HG02610 (cell line): ENCODE data around the gene SUN1.
"Not testable (repeated sequence)": the region's sequence is repeated elsewhere in the genome, so short reads cannot be mapped to it uniquely, and the experiment has no call there.

Experiments used
- ATAC-seq: cut with Tn5 transposase; IDR thresholded peaks from one replicate; pipeline ENCODE4 v1.9.1; 2021; ENCODE audit warnings: mild to moderate bottlenecking, moderate library complexity; ENCODE audit not compliant: unreplicated experiment

Gene SUN1

DNA sequence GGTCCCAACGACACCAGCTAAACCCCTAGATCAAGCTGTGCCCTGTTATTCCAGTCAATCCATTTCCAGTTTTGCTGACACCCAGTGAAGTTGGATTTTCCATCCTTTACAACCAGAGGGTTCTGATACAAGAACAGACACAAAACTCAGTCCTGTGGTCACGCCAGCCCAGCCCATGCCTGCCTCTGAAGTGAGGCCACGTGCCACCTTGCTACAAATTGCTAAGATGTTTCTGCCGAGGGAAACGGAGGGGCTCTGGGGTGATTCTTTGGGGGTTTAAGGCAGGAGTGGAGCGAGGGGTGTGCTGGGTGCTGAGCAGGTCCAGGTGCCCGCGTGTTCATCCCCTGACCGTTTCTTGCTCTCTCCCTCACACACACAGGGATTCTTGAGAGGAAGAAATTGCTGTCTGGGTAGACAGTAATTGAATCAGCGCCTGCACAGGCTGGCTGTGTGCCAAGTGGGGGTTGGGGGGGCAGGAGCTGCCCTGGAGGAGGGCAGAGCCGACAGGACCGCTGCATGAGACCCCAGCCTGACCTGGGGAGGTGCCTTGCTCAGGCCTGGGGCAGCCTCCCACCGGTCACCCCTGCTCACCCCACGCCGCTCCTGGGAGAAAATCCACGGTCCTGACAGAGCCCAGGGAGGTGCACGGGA, 84.1 kb downstream of the SUN1 start:
- no peak for ATAC-seq

DNA sequence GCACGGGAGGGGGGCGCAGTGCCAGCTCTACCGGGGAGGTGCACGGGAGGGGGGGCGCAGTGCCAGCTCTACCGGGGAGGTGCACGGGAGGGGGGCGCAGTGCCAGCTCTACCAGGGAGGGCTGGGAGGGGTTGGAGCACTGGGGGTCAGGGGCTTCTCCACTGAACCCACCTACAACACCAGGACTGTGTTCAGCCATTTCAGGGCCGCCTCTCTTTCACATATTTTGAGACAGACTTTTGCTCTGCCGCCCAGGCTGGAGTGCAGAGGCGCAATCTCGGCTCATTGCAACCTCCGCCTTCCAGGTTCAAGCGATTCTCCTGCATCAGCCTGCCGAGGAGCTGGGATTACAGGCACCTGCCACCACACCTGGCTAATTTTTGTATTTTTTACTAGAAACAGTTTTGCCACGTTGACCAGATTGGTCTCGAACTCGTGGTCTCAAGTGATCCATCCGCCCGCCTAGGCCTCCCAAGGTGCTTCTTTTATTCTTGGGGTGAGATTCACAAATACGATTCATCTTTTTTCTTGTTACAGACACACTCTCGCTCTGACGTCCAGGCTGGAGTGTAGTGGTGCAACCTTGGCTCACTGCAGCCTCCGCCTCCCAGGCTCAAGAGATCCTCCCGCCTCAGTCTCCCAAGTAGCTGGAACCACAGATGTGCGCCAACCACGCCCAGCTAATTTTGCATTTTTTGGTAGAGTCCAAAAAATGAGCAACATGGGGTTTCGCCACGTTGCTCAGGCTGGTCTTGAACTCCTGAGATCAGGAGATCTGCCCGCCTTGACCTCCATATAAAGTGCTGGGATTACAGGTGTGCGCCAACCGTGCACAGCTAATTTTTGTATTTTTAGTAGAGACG, 85.2 kb downstream of the SUN1 start:
- no peak for ATAC-seq

DNA sequence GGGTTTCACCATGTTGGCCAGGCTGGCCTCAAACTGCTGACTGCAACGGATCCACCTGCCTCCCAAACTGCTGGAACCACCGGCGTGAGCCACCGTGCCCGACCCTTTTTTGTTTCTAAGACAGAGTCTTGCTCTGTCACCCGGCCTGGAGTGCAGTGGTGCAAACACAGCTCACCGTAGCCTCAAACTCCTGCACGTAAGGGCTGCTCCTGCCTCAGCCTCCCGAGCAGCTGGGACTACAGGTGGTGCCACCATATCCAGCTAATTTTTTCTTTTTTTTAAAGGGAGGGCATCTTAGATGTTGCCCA, 85.8 kb downstream of the SUN1 start:
- ATAC-seq = no peak

DNA sequence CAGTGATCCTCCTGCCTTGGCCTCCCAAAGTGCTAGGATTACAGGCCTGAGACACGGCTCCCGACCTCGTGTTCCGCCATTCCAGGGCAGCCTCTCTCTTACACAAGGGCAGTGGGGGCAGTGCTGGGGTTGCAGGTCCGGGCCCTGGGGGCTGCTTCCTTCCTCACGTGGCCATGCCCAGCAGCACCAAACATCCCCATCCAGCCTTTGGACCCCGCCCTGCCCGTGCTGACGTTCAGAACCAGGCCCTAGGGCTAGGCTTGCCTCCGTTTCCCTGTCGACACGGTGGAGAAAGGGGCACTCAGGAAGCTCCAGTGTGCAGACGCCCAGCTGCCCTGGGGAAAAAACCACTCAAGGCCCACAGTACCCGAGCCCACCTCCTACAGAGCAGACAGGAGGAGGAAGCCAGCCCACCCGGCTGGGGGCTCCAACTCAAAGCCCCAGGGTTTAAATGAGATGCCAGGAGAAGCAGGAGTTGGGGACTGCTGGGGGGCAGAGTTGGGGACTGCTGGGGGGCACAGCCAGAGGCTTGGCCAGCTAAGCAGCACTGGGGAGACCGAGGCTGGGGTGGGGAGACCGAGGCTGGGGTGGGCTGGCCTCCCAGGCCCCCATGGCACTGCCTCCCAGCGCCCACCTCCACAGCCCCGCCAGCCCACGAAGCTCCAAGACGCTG, 86.3 kb downstream of the SUN1 start:
- ATAC-seq = no peak

DNA sequence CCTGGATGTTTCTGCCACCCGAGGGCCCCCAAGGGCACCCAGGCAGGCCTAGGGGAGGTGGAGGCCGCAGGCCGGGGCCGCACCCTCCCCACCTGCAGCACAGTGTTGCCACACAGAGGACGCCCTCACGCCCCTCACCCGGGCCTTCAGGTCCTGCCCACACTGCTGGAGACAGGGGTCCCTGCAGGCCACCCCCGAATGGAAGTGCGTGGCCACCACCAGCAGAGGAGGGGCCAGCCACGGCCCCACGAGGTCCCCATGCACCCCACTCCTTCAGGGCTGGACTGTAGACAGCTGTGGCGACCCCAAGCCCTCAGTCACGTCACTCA, 86.8 kb downstream of the SUN1 start:
- no peak for ATAC-seq

DNA sequence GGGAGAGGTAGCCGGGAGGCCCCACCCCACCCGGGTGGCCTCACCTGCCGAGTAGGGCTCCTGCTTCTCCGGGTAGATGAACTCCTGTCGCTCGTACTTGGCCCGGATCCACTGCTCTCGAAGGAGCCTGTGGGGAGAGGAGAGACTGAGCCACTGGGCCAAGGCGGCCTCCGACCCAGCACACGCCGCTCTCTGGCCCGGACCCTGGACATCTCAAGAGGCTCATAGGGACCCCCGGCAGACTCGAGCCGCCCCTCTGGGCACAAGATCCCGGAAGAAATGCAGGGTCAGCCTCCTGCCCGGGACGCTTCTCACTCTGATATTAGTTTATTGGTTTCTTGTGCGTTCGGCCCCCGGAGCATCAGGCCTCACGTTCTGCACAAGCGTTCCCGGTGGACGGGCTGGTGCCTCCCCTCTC, 87.7 kb downstream of the SUN1 start:
- ATAC-seq = no peak

DNA sequence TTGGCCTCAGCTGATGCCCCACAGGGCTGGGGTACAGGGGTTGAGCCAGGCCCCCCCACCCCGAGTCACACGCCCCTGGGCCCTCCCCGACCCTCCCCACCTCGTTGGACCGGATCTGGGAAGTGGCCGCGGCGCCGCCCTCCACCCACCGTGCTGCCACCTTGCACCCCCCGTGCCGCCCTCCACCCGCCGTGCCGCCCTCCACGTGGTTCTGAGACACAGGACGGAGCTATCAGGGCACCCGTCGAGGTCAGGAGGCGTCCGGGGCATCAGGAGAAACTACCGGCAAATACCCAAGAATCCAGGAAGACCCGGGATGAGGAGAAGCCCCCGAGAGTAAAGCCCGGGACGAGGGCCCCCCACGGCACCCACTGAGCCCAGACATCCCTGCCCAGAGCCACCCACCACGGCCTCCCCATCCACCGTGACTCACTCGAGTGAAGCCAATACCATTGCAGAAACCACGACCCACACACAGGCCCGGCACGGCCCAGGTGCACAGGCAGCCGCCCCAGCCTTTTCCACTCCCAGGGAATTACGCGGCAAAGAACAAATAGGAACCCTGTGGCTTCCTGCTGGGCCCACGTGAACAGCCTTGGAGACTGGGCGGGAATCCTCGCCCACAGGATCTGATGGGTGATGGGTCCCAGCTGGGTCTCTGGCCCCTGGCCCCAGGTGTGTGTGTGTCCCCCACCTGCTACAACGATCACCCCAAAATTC, 88.2 kb downstream of the SUN1 start:
- no peak for ATAC-seq

DNA sequence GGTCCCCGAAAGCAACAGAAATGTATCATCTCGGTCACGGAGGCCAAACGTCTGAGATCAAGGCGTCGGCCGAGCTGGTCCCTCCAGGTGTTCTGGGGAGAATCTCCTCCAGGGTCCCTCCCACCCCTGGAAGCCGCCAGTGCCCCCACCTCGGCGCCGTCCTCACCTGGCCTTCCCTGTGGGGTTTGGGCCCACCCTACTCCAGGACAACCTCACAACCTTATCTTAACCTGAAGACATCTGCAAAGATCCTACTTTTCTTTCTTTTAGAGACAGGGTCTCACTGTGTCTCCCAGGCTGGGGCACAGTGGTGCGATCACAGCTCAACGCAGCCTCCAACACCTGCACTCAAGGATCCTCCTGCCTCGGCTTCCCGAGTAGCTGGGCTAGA, 88.8 kb downstream of the SUN1 start:
- no peak for ATAC-seq

DNA sequence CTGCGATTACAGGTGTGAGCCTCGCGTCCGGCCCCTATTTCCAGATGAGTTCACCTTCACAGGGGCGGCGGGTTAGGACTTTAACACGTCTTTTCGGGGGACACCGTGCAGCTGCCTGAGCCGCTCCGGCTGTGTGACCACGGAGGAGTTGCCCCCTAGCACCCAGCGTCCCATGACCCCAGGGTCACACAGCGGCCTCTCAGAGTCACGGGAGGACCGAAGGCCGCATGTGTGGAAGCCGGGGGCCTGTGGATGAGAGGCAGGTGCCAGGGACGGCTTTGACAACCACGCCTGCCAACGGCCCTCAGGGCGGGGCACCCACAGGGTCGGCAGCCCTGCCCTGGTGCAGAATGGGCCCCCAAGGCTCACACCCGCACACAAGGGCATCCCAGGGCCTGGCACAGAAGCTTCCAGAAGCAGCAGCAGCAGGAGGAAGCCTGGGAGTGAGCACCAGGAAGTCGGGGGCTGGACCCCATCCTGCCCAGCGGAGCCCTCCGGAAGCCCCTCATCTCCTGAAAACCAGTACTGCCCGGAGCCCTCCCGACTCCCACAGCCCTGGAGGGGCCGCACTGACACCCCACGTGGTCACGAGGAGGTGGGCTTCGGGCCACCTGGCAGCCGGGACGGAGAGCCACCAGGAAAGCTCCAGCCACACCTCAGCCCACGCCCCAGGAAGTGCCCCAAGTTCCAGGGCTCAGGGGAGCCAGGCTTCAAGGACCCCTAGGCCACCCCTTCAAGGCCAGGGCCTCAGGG, 89.5 kb downstream of the SUN1 start:
- no peak for ATAC-seq

DNA sequence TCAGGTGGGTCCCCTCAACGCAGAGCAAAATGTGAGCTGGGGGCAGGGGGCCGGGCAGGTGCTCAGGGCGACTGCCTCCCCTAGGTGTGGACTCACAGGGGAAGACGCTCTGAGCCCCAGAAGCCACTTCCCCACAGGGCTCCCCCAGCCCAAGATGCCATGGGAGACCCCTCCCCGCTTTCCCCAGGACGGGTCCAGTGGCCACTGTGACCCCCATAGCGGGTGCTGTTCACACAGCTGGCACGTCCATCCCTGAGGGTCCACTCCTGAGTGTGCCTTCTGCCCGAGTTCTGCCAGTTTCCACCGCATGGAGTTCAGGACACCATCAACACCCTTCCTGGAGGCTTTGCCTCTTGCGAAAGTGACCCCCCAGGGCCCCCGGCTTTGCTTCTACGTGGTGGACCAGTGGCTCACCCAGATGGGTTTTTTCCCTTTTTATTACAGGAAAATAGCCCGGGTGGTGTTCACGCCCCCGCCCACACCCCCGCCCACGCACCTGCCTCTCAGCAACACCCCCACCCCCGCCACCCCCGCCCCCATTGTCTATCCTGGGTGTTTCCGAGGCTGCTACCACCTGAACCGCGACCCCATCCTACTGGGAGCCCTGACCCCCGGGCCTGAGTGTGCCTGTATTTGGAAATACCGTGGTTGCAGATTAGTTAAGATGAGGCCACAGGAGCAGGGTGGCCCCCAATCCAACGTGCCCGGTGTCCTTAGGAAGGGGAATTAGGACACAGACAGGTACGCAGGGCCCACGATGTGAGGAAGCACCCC, 90.2 kb downstream of the SUN1 start:
- no peak for ATAC-seq

DNA sequence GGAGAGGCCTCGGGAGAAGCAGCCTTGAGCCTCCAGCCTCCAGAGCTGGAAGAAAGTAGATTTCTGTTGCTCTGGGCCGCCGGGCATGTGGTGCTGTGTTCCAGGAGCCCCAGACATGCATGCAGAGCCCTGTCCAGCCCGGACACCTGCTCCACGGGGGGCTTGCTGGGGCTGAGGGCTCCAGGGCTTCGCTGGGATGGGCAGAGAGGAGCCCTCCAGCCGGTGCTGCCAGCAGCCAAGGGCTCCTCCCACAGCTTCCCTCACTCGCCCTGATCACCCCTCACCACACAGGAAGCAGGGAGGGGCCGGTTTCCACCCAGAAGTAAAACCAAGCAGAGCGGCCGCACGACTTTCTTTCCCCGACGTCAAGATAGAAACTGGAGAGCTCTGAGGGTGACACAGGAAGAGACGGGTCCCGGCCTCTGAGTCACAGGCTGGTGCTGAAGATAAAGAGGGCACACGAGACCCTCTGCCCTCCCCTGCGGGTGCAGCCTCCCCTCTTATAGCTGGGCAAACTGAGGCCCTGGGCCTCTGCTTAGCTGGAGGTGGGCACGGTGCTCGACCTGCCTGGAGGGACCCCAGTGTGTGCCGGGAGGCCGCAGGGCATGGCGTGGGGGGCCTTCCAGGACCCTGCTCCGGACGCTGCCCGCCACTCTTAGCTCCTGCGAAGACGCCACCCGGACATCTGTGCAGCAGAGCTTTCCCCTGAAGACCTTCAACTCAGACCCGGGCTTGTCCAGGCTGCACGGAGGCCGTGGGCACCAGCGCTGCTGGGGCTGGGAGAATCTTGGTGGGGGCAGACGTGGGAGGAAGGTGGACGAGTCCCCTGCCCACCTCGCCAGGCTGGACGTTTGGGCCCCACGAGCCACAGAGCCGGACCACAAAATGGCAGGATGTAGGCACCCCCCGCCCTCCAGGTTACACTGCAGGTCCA, 91.1 kb downstream of the SUN1 start:
- ATAC-seq = peak; percentile 67

DNA sequence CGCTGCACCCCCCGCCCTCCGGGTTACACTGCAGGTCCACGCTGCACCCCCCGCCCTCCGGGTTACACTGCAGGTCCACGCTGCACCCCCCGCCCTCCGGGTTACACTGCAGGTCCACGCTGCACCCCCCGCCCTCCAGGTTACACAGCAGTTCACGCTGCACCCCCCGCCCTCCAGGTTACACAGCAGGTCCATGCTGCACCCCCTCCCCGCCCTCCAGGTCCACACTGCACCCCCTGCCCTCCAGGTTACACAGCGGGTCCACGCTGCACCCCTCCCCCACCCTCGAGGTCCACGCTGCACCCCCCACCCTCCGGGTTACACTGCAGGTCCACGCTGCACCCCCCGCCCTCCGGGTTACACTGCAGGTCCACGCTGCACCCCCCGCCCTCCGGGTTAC, 91.8 kb downstream of the SUN1 start:
- not testable (repeated sequence) for ATAC-seq
